ENCODE data around the gene SDCCAG8.

DNA sequence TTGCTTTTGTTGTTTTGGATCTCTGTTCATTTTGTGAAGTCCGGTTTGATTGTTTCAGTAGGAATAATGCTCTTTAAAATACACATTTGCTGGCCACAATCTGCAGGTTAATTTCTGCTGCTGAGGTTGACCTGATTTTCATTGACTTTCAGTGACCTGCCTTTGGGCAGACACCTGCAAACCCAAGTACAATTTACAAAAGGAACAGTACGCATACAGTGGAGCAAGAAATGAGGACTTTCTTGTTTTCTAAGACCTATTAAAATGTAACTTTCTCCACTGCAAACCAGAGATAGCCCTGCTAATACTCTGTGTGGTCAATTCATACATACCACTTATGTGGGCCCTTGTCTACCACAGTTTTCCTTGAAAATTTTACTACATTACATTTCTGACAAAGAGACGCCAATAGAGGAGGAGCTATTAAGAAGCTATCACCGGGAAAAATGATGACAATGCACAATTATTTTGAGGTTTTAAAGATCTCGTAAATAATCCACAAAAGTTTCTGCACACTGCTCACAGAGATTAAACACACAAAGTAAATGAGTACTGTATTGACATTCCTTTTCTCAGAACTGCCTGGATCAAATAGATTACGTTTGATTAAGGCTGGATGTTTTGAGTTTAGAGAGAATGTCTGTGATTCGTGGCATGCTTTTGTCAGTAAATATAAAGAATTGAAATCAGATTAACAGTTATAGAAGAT lies 141.9 kb downstream of the SDCCAG8 start:
- TF ChIP-seq CTCF (IDR thresholded peaks at IDR 0.05) (no peak), POLR2A (IDR thresholded peaks at IDR 0.05) (no peak)

Data from body of pancreas (tissue), 4 donors.